Lower leg skin (tissue), 4 donors: ENCODE results near the gene ONECUT1. TPM values are rescaled to one million over a fixed set of nuclear protein-coding genes. Genes with fewer than 3 reads are reported as not detected.
"Not testable (repeated sequence)": the region's sequence is repeated elsewhere in the genome, so short reads cannot be mapped to it uniquely, and the experiment has no call there.

ENCODE experiments used
- DNase-seq, 2 donors: peaks; one replicate each; pipeline ENCODE4 v3.0.0-alpha.2; 2019; ENCODE audit warnings: low spot score in 2 of 2
- H3K4me3 ChIP-seq: fragments of 200-600 bp; sonication (generic); 2 replicates; pipeline ENCODE4 v1.5.1; 2017; ENCODE audit warnings: mild to moderate bottlenecking, low read depth; ENCODE audit not compliant: poor library complexity, severe bottlenecking
- CTCF ChIP-seq, 3 donors: fragments of 450-650 bp; IDR thresholded peaks; one replicate each; pipeline ENCODE4 v1.5.1; 2016; ENCODE audit warnings: antibody characterized with exemption in 3 of 3, mild to moderate bottlenecking in 3 of 3, moderate library complexity in 2 of 3
- POLR2A ChIP-seq, 2 donors: fragments of 450-650 bp; IDR thresholded peaks; one replicate each; pipeline ENCODE4 v1.6.1; 2016 to 2017; ENCODE audit warnings: antibody characterized with exemption in 2 of 2, mild to moderate bottlenecking in 1 of 2, moderate library complexity in 1 of 2
- WGBS, 2 donors: methylation state at CpG; one replicate each; pipeline ENCODE4 v1.1.5; 2018; 5-methylcytosine and 5-hydroxymethylcytosine counted together
- intact Hi-C: fragments of 100-400 bp; cut with DNase I; formaldehyde crosslinking; loops from one replicate; pipeline ENCODE4 v1.15.0; 2023; ENCODE audit warnings: low total_unique reads
- total RNA-seq, 4 donors: library from RNA; depleted of rRNA; stranded (reverse); fragments of >200 nt; gene quantifications; one replicate each; pipeline ENCODE4 v1.1.0, GENCODE V29; 2016

Gene ONECUT1
- not detected for total RNA-seq

GRCh38 chr15:52790169-52790708 is at the start of gene ONECUT1:
Gene ONECUT1, minus strand, starts transcription at chr15:52790336. Its CDS starts 452 bp downstream, at chr15:52789884.
- DNase-seq, result no peak
- TF ChIP-seq CTCF (IDR thresholded peaks at IDR 0.05) (no peak), POLR2A (IDR thresholded peaks at IDR 0.05) (no peak)
- 0% methylated on average over 17 to 50 of the region's 64 CpGs for WGBS, 2 donors
- peak within 1 kb of the TSS; percentile 12 for H3K4me3 ChIP-seq
- intact Hi-C loops, result no loop called here

- WGBS, 2 donors, result 68 to 69% methylated on average over 3 of the region's 3 CpGs
- intact Hi-C loops, result no loop called here
- no peak overlapping the region for H3K4me3 ChIP-seq
- TF ChIP-seq POLR2A (IDR thresholded peaks at IDR 0.05) (no peak), CTCF (IDR thresholded peaks at IDR 0.05) (no peak)
- no peak for DNase-seq
These were observed 44.2 kb upstream of the ONECUT1 start for GRCh38 chr15:52834379-52834778.

- intact Hi-C loops, DNase-seq, H3K4me3 ChIP-seq: not testable (repeated sequence)
- 77 to 80% methylated on average over 14 of the region's 14 CpGs for WGBS, 2 donors
These were observed 34.2 kb upstream of the ONECUT1 start for GRCh38 chr15:52824169-52824942.

- intact Hi-C loops, result no loop called here
- H3K4me3 ChIP-seq, result no peak overlapping the region
- DNase-seq, result no peak
- WGBS, 2 donors, result 75 to 79% methylated on average over 2 of the region's 2 CpGs
- TF ChIP-seq CTCF (IDR thresholded peaks at IDR 0.05) (no peak), POLR2A (IDR thresholded peaks at IDR 0.05) (no peak)
These were observed 32.3 kb upstream of the ONECUT1 start for GRCh38 chr15:52822475-52822874.

GRCh38 chr15:52819253-52819652 is 29.1 kb upstream of the ONECUT1 start:
- 83 to 85% methylated on average over 4 of the region's 4 CpGs for WGBS, 2 donors
- intact Hi-C loops, result no loop called here
- no peak overlapping the region for H3K4me3 ChIP-seq
- no peak for DNase-seq
- TF ChIP-seq POLR2A (IDR thresholded peaks at IDR 0.05), result no peak
- no peak for TF ChIP-seq CTCF (IDR thresholded peaks at IDR 0.05)

- H3K4me3 ChIP-seq, intact Hi-C loops, DNase-seq: not testable (repeated sequence)
- 38 to 64% methylated on average over 1 of the region's 1 CpG for WGBS, 2 donors
These were observed 25.8 kb upstream of the ONECUT1 start for GRCh38 chr15:52815899-52816298.

GRCh38 chr15:52808996-52809395 is 18.9 kb upstream of the ONECUT1 start:
- intact Hi-C loops, result no loop called here
- TF ChIP-seq POLR2A (IDR thresholded peaks at IDR 0.05) (no peak), CTCF (IDR thresholded peaks at IDR 0.05) (no peak)
- H3K4me3 ChIP-seq, result no peak overlapping the region
- 66 to 77% methylated on average over 2 of the region's 2 CpGs for WGBS, 2 donors
- no peak for DNase-seq
